ENCODE results near the gene SH3PXD2B.
A peak's percentile ranks its signal among the peaks of the same experiment; 100 is the strongest.
"Not testable (repeated sequence)": the region's sequence is repeated elsewhere in the genome, so short reads cannot be mapped to it uniquely, and the experiment has no call there.

SH3PXD2B gene

DNA sequence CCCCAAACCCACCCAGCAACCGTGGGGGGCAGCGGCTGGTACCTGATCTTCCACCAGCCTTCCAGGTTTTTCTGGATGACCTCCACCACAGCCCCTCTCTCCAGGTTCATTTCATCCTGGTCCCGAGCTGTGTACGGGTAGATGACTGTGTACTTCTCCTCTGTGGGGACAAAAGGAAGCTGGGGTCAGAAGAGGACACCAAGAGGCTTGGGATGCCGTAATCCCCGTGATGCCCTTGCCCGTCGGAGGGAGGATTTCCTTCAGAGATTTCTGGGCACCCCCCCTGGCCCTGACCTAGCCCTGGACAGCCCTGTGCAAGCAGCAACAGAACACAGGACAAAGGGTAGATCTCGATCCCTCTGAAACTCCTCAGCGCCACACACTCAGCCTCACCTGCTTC lies 100.5 kb downstream of the SH3PXD2B start:
- Mint-ChIP-seq H3K4me1 (ENCODE audit: low read depth in 2 of 2) (no peaks in the 10 kb centered on the region), H3K27ac (no peak overlapping the region), H3K27me3 (peaks cover 20 to 40% of the 10 kb centered on the region in 2 donors), H3K36me3 (ENCODE audit: insufficient read depth) (no peaks in the 10 kb centered on the region), H3K4me3 (no peak overlapping the region), H3K9me3 (no peaks in the 10 kb centered on the region)
- DNase-seq (no peak), ATAC-seq (replicated peaks) (no peak)

DNA sequence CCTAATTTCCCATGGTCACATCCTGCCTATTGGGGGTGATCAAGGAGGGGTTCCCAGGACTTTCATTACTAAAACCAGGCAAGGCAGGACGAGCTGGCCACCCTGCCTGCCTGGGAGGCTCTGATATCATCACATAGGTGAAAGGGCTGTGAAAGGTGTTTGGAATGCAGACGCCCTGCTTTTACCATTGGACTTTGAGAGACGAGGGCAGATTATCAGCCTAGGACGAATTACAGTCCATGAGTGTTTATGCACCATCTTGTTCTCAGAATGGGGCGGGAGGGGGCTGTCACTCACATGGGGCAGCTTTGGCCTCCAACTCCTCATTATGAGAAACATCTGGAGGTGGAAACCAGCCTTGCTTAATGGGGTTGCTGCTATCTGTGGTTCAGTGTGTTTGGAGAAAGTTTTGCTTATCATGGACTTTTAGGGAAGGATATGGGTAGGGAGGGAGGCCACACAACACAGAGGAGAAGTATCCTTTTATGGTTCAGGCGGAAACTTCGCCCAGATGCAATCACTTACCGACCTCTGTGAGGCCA lies 101.0 kb downstream of the SH3PXD2B start:
- ATAC-seq (replicated peaks) (no peak), DNase-seq (no peak)
- Mint-ChIP-seq H3K27me3 (peaks cover 20 to 40% of the 10 kb centered on the region in 2 donors), H3K4me3 (no peak overlapping the region), H3K27ac (no peak overlapping the region), H3K4me1 (ENCODE audit: low read depth in 2 of 2) (no peaks in the 10 kb centered on the region), H3K9me3 (no peaks in the 10 kb centered on the region), H3K36me3 (ENCODE audit: insufficient read depth) (no peaks in the 10 kb centered on the region)

DNA sequence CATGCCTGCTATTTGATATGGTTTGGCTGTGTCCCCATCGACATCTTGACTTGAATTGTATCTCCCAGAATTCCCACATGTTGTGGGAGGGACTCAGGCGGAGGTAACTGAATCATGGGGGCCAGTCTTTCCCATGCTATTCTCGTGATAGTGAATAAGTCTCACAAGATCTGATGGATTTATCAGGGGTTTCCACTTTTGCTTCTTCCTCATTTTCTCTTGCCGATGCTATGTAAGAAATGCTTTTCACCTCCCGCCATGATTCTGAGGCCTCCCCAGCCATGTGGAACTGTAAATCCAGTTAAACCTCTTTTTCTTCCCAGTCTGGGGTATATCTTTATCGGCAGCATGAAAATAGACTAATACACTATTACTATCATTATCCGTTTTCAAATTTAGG lies 101.8 kb downstream of the SH3PXD2B start:
- H3K4me3 Mint-ChIP-seq; H3K36me3 Mint-ChIP-seq (ENCODE audit: insufficient read depth); DNase-seq; ATAC-seq (replicated peaks); H3K9me3 Mint-ChIP-seq; H3K4me1 Mint-ChIP-seq (ENCODE audit: low read depth in 2 of 2); H3K27ac Mint-ChIP-seq: not testable (repeated sequence)
- peaks cover 13 to 33% of the 10 kb centered on the region in 2 donors for H3K27me3 Mint-ChIP-seq

DNA sequence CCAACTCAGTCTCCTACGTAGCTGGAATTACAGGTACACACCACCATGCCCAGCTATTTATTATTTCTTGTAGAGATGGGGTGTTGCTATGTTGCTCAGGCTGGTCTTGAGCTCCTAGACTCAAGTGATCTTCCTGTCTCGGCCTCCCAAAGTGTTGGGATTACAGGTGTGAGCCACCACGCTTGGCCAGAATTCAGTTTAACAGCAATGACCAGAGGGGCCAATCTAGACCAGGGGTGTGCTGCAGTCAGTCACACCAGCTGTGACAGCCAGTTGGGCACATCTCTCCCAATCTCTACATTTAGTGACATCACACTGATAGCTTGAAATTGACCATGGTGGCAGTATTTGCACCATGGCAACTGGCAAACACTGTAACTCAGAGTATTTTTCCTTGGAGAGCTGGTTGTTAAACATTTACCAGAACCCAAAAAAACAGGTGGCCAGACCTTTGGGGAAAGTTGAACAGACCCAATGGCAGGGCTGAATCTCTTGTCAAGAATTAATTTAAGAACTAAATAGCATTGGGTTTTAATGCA lies 103.0 kb downstream of the SH3PXD2B start:
- Mint-ChIP-seq H3K9me3 (no peaks in the 10 kb centered on the region), H3K4me1 (ENCODE audit: low read depth in 2 of 2) (no peaks in the 10 kb centered on the region), H3K27ac (no peak overlapping the region), H3K36me3 (ENCODE audit: insufficient read depth) (no peaks in the 10 kb centered on the region), H3K27me3 (peaks cover 15 to 36% of the 10 kb centered on the region in 2 donors), H3K4me3 (no peak overlapping the region)
- DNase-seq = no peak
- ATAC-seq (replicated peaks) = no peak

DNA sequence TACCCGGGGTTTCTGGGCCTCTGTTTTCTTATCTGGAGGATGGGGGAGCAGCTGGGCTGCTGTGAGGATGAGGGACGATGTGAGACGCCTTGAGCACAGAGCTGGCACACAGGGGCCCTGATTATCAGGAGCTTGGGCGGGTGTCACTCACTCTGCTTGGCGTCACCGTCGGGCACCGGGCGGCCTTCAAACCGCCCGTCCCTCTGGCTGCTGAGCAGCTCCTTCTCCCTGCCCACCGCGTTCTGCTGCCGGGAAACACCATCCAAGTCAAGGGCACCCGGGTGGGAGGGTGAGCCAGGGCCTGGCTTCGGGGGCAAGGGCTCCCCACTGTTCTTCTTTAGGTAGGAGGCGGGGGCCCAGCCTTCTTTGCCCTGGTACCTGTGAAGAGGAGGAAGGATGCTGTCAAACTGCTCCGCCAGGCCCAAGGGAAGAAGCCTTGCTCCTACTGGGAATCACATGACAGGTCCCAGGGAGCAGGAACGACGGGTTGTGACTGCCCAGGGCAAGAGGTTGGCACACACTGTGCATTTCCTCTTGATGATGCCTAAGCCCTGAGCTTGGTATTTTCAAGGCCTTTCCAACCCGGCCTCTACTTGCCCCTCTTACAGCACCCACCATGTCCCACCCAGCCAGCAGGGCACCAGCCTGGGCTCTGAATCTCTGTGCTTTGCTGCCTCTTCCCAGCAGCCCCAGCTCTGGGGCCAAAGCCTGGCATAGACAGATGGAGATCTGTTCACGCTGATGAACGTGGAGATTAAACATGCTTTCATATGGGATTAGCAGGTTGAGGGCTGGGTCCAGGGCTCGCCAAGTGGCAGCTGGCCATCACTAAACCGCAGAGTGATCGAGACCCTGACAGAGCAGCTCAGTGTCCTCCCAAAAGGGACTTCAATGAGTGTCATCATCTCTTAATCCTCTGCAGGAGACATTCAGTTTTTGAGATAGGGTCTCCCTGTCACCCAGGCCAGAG lies 103.8 kb downstream of the SH3PXD2B start:
- ATAC-seq (replicated peaks) (no peak), DNase-seq (no peak)
- Mint-ChIP-seq H3K27me3 (peaks cover 11 to 30% of the 10 kb centered on the region in 2 donors), H3K27ac (no peak overlapping the region), H3K9me3 (no peaks in the 10 kb centered on the region), H3K36me3 (ENCODE audit: insufficient read depth) (no peaks in the 10 kb centered on the region), H3K4me1 (ENCODE audit: low read depth in 2 of 2) (no peaks in the 10 kb centered on the region), H3K4me3 (no peak overlapping the region)

DNA sequence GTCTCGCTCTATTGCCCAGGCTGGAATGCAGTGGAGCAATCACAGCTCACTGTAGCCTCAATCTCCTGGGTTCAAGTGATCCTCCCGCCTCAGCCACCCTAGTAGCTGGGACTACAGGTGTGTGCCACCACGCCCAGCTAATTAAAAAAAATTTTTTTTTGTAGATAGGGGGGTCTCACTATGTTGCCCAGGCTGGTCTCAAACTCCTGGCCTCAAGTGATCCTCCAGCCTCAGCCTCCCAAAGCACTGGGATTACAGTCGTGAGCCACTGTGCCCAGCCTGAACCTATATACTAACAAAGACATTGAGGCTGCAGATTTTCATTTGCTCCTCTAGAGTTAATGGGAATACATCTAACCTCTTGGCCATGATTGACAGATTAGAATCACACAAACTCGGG lies 105.6 kb downstream of the SH3PXD2B start:
- H3K36me3 Mint-ChIP-seq (ENCODE audit: insufficient read depth); H3K27ac Mint-ChIP-seq; H3K4me3 Mint-ChIP-seq; DNase-seq; H3K4me1 Mint-ChIP-seq (ENCODE audit: low read depth in 2 of 2); H3K9me3 Mint-ChIP-seq; ATAC-seq (replicated peaks): not testable (repeated sequence)
- peaks cover 11 to 18% of the 10 kb centered on the region in 2 donors for H3K27me3 Mint-ChIP-seq

DNA sequence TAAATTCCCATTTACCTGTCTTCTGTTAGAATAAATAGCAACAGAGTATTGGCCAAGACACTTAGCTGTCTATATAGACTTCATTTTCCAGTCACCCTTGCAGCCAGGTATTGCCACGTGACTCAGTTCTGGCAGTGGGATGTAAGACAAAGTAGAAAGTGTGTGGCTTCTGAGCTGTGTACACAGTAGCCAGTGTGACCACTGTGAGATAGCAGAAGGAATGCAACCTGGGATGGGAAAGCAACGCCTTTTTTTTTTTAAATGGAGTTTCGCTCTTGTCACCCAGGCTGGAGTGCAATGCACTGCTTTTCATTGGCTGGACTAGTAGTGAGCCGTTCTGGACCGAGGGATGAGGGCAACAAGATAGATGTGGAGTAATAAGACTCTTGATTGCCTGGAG lies 106.2 kb downstream of the SH3PXD2B start:
- DNase-seq (no peak), ATAC-seq (replicated peaks) (no peak)
- H3K36me3 Mint-ChIP-seq (ENCODE audit: insufficient read depth) = no peaks in the 10 kb centered on the region
- no peak overlapping the region for H3K27ac Mint-ChIP-seq
- H3K4me1 Mint-ChIP-seq (ENCODE audit: low read depth in 2 of 2) = no peaks in the 10 kb centered on the region
- H3K9me3 Mint-ChIP-seq = no peaks in the 10 kb centered on the region
- H3K4me3 Mint-ChIP-seq = no peak overlapping the region
- H3K27me3 Mint-ChIP-seq = peaks cover 11 to 16% of the 10 kb centered on the region in 2 donors

DNA sequence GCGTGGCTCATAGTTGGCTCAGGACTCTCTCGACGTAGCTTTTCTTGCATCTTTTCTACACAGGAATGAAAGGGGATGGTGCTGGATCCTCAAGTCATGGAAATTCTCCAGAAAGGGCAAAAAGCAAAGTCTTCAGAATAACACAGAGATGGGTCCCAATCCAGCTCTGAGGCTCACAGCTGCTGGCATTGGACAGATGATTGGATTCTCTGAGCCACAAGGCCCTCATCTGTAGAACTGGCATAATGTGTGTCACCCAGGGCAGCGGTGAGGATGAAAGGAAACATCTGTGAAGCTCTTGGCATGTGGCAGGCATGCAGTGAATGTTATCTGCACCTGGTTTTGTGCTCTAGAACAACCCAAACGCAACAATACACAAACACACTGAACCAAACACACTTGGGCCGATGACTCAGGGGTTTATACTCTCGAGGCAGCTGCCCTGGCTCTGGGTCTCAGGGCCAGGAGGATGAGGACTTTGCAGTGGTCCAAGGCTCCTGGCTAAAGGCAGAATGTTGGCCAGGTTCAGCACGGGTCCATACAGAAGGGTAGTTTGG lies 106.8 kb downstream of the SH3PXD2B start:
- Mint-ChIP-seq H3K4me1 (ENCODE audit: low read depth in 2 of 2) (no peaks in the 10 kb centered on the region), H3K27ac (no peak overlapping the region), H3K36me3 (ENCODE audit: insufficient read depth) (no peaks in the 10 kb centered on the region), H3K4me3 (no peak overlapping the region), H3K9me3 (no peaks in the 10 kb centered on the region), H3K27me3 (peaks cover 11% of the 10 kb centered on the region in 2 donors)
- DNase-seq (no peak), ATAC-seq (replicated peaks) (no peak)

DNA sequence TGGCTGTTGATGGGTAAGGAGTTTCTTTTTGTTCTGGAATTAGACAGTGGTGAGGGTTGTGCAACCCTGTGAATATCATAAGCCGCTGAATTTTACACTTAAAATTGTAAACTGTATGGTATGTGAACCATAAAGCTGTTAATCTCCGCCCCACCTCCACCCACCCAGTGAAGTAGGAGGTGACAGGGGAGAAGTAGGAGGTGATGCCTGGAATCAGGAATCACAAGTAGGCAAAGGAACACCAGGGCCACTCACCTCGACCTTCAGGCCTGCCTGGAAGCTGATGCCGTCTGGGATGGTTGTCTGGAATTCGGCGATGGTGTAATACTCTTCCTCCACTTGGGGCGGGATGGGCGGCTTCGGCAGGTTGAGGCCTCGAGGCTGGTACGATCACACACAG lies 108.4 kb downstream of the SH3PXD2B start:
- Mint-ChIP-seq H3K27me3 (peaks cover 18 to 25% of the 10 kb centered on the region in 2 donors), H3K36me3 (ENCODE audit: insufficient read depth) (peaks cover 2% of the 10 kb centered on the region)
- no peak for ATAC-seq (replicated peaks)

DNA sequence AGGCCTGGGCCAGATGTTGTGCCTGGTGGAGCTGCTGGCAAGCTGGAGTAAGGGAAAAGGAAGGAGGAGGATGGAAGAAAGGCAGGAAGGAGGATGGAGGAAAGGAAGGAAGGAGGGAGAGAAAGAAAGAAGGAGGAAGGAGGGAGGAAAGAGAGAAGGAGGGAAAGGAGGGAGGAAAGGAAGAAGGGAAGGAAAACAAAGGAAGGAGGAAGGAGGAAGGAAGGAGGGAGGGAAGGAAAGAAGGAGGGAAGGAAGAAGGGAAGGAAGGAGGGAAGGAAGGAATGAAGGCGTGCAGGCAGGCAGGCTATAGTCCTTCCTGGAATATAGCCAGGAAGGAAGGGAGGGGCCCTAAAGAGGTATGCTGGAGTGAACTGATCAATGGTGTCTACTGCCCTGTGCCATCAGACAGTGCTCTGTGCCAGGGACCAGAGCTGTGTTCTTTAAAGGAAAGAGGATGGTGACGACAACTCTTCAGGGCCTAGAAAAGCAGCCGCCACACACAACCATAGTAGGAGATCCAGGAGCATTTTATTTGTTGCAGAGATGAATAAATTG lies 109.4 kb downstream of the SH3PXD2B start:
- no peak for DNase-seq
- Mint-ChIP-seq H3K4me3 (no peak overlapping the region), H3K27me3 (peaks cover 23 to 35% of the 10 kb centered on the region in 2 donors), H3K36me3 (ENCODE audit: insufficient read depth) (peaks cover 5% of the 10 kb centered on the region), H3K9me3 (no peaks in the 10 kb centered on the region), H3K27ac (peak overlapping the region in 1 of 2 donors; percentile 54), H3K4me1 (ENCODE audit: low read depth in 2 of 2) (no peaks in the 10 kb centered on the region)
- ATAC-seq (replicated peaks) = no peak

More for the DNA sequence above, 108.4 kb downstream of the SH3PXD2B start:
- no peak for DNase-seq
- no peaks in the 10 kb centered on the region for H3K4me1 Mint-ChIP-seq (ENCODE audit: low read depth in 2 of 2)
- no peaks in the 10 kb centered on the region for H3K9me3 Mint-ChIP-seq
- no peak overlapping the region for H3K4me3 Mint-ChIP-seq
- no peak overlapping the region for H3K27ac Mint-ChIP-seq

DNA sequence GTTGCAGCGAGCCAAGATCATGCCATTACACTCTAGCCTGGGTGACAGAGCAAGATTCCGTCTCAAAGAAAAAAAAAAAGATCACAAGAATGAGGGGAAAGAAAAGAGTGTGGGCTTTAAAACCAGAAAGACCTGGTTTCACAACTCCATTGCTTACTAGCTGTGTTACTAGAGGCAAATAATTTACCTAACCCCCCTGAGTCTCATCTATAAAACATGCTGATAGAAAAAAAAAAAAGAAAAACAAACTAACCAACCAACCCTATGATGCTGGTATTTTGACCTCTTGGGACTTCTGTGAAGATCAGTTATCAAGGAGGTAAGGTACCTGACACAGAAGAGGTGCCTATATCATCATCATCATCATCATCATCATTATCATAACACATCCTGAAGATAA lies 110.6 kb downstream of the SH3PXD2B start:
- peaks cover 29 to 44% of the 10 kb centered on the region in 2 donors for H3K27me3 Mint-ChIP-seq

DNA sequence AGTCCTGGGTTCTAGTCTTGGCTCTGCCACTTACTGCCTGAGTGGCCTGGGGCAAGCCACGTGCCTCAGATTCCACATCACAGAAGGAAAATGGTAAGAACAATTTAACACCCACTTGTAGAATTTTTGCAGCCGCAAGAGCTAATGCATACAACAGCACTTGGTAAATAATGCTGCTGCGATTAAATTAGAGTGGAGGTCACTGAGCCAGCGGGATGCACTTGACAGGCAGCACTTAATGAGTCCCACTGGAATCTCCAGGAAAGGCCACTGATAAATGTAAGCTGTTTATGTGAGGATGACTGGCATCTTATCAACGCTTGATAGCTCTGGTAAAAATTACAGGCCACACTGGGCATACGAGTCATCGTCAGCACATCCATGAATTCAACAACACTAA lies 111.4 kb downstream of the SH3PXD2B start:
- peaks cover 6% of the 10 kb centered on the region for H3K36me3 Mint-ChIP-seq (ENCODE audit: insufficient read depth)
- ATAC-seq (replicated peaks) = no peak
- no peaks in the 10 kb centered on the region for H3K4me1 Mint-ChIP-seq (ENCODE audit: low read depth in 2 of 2)
- no peaks in the 10 kb centered on the region for H3K9me3 Mint-ChIP-seq
- no peak overlapping the region for H3K27ac Mint-ChIP-seq
- no peak overlapping the region for H3K4me3 Mint-ChIP-seq
- H3K27me3 Mint-ChIP-seq = peaks cover 29 to 52% of the 10 kb centered on the region in 2 donors
- DNase-seq = no peak

More for the DNA sequence above, 110.6 kb downstream of the SH3PXD2B start:
- no peaks in the 10 kb centered on the region for H3K4me1 Mint-ChIP-seq (ENCODE audit: low read depth in 2 of 2)
- H3K9me3 Mint-ChIP-seq = no peaks in the 10 kb centered on the region
- no peak for ATAC-seq (replicated peaks)
- H3K27ac Mint-ChIP-seq = no peak overlapping the region
- peaks cover 6% of the 10 kb centered on the region for H3K36me3 Mint-ChIP-seq (ENCODE audit: insufficient read depth)
- no peak overlapping the region for H3K4me3 Mint-ChIP-seq
- no peak for DNase-seq
